ENCODE results near the gene IL1A.

- TF ChIP-seq CTCF (IDR thresholded peaks at IDR 0.05), result no peak
- TF ChIP-seq EZH2 (IDR thresholded peaks at IDR 0.05), result no peak
Measured at GRCh38 chr2:112790305-112790704, 6.0 kb upstream of the IL1A start.
